Dermis microvascular lymphatic vessel endothelial cell (primary cell): Measurements from ENCODE around the gene POLR3C. TPM values are rescaled to one million over a fixed set of nuclear protein-coding genes. Genes with fewer than 3 reads are reported as not detected.
"Not testable (repeated sequence)": the region's sequence is repeated elsewhere in the genome, so short reads cannot be mapped to it uniquely, and the experiment has no call there.

ENCODE experiments used
- DNase-seq, 2 donors: peaks; one replicate each; pipeline versions ENCODE4 v3.0.0 to v3.0.0-alpha.2; 2010; ENCODE audit warnings: low read depth in 2 of 2
- total RNA-seq: library from RNA; depleted of rRNA; stranded (reverse); fragments of >200 nt; gene quantifications from 2 replicates; pipeline ENCODE4 v1.2.1, GENCODE V29; 2014

The POLR3C gene, protein sequence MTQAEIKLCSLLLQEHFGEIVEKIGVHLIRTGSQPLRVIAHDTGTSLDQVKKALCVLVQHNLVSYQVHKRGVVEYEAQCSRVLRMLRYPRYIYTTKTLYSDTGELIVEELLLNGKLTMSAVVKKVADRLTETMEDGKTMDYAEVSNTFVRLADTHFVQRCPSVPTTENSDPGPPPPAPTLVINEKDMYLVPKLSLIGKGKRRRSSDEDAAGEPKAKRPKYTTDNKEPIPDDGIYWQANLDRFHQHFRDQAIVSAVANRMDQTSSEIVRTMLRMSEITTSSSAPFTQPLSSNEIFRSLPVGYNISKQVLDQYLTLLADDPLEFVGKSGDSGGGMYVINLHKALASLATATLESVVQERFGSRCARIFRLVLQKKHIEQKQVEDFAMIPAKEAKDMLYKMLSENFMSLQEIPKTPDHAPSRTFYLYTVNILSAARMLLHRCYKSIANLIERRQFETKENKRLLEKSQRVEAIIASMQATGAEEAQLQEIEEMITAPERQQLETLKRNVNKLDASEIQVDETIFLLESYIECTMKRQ
- total RNA-seq: 21.2 and 25.7 TPM in 2 replicates

DNA sequence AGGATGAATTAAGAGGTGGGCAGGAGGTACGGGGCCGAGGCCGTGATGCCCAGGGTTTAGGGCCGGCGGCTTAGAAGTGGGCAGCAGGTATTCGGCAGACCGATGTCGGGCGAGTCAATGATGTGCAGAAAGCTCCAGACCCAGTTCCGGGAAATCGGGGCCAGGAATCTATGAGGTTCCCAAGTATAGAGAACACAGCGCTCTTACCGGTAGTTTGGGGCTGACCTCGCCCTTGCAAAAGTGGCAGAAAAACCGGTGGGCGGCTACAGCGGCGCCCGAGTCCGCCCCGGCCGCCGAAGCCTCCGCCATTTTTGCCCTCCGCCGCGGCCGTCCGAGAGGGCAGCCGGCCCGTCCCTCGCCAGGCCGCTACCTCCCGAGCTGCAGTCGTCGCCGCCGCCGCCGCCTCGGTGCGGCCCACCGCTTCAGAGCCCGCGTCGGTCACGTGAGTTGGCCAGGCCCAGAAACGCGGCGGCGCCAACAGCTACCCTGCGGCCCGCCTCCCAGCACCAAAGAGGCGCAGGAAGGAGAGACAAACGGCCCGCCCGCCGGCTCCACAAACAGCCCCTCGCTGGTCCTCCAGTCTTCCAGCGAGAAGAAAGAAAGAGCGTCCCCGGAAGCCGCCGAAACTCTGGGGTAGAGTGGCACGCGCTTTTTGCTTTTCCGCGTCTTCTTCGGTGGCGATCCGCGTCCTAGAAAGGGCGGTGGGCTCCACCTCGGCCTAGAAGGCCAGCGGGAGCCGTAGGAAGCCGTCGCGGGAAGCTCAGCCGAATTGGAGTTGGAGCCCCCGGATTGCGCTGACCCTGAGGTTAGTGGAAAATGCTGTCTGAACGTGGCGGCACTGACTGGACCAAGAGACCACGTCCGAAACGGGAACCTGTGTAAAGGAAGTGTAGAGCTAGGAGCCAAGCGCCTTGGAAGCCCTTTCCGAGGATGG is at the start of gene POLR3C, which contains the start of gene RNF115:
Gene POLR3C, plus strand, starts transcription at position 636 of the 934 bp plus-strand sequence. CDS start 1,577 bp downstream, outside the sequence.
Gene RNF115, minus strand, starts transcription at position 531 of the 934 bp plus-strand sequence. Its CDS starts 222 bp downstream, at position 309.
- DNase-seq: peak; percentile 55 to 94

- no peak for DNase-seq
Observed at GRCh38 chr1:145777357-145778145, 46.4 kb upstream of the POLR3C start.

DNA sequence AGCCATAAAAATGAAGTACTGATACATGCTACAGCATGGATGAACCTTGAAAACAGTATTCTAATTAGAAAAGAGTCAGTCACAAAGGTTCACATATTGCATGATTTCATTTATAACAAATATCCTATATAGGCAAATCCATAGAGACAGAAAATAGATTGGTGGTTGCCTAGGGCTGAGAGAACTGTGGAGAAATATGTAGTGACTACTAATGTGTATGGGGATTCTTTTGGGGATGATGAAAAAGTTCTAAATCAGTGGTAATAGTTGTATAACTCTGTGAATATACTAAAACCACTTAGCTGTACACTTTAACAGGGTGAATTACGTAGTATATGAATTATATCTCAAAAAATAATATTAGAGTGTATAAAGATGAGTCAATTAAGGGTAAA is 45.9 kb upstream of the POLR3C start:
- no peak for DNase-seq

- DNase-seq: peak; percentile 88 to 91
Observed at GRCh38 chr1:145782272-145783099, 41.5 kb upstream of the POLR3C start.

DNA sequence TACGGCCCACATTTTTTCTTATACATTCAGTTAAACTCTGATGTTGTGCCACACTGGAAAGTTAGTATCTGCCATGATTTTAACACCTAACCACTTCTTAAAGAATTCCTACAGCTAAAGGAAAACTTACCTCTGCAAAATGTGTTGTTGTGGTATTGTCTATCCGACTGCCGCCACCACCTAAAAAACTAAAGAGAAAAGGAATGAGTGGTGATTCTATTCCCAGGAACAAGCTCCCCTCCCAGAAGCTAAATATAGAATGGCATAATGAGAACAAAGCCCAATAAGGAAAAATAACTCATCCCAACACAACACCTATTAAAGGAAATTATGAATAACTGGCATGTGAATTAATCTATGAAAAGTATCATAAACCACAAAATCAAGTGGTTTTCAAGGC is 39.6 kb upstream of the POLR3C start:
- peak; percentile 25 to 39 for DNase-seq

GRCh38 chr1:145785547-145785946 is 38.5 kb upstream of the POLR3C start:
- DNase-seq: peak; percentile 29 to 57

DNA sequence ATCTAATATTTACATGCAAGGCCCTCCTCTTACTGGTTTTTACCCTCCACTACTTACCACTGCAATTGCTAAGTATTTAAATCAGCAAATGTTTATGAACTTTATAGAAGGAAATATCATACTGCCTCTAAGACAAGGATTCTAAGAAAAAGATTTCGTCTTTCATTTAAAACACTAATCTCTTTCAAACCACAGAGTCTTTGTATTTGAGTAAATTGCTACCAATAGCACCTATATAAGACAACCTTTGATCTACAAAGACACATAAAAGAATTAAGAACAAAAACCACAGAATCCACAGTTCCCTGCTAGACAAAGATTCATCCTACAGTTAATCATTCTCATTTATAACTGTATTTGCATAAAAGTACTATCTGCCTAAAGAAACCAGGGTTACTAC is 37.7 kb upstream of the POLR3C start:
- DNase-seq: no peak

DNA sequence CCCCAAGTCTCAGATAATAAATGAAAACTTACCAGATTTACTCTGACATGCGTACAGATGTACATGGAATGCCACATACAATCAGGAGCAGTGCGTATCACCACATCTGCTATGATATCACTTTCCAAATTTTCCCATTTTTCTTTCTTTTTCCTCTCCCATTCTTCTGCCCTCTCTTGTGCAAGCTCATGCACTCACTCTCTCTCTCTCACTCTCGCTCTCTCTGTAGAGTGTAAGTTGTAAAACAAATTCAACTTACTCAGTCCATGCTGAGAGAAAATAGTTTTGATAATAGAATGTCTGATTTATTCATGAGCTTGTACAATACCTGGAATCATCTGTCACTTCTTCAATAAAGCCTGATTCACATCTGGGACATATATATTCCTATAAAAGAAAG is 35.4 kb upstream of the POLR3C start:
- no peak for DNase-seq

DNA sequence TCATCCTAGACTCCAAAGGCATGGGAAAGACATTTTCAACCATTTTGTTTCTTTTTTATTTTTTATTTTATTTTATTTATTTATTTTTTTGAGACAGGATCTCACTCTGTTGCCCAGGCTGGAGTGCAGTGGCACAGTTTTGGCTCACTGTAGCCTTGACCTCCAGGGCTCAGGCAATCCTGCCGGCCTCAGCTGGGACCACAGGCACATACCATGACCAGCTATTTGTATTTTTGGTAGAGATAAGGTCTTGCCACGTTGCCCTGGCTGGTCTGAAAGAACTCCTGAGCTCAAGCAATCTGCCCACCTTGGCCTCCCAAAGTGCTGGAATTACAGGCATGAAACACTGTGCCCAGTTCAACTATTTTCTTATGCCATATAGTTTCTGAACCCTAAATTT is 32.1 kb upstream of the POLR3C start:
- DNase-seq: not testable (repeated sequence)

DNA sequence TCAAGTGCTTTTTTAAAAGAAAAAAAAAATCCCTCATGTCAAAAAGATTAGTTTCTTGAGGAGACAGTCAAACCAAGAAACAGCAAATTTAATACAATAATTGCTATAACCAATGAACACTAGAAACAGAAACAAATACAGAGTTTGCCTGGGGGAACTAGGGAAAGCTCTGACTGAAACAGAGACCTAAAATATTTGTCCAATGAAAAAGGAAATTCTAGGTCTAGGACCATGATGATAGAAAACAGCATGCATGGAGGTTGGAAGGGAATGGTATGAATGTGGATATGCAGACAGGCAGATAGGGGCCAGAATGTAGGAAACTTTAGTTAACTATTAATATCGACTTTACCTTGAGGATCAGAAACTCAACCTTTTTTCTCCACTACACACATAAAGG is 31.5 kb upstream of the POLR3C start:
- DNase-seq: no peak

DNA sequence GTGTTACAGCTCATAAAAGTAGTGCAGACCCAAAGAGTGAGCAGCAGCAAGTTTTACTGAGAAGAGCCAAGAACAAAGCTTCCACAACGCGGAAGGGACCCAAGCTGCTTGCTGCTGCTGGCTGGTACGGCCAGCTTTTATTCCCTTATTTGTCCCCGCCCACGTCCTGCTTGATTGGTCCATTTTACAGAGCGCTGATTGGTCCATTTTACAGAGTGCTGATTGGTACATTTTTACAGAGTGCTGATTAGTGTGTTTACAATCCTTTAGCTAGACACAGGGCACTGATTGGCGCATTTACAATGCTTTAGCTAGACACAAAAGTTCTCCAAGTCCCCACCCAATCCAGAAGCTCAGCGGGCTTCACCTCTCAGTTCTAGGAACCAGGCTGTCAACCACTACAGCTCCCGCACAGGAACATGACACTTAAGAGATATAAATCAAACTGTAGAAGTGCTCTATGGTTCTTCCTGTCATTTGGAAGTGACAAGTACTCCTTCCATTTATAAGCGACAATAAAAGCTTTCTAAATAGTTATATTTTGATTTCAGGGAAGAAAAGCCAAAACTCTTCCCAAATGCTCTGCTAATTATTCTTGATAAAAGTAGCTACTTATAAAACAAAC is 28.6 kb upstream of the POLR3C start:
- no peak for DNase-seq

- DNase-seq: no peak
Observed at GRCh38 chr1:145796753-145797152, 27.2 kb upstream of the POLR3C start.

DNA sequence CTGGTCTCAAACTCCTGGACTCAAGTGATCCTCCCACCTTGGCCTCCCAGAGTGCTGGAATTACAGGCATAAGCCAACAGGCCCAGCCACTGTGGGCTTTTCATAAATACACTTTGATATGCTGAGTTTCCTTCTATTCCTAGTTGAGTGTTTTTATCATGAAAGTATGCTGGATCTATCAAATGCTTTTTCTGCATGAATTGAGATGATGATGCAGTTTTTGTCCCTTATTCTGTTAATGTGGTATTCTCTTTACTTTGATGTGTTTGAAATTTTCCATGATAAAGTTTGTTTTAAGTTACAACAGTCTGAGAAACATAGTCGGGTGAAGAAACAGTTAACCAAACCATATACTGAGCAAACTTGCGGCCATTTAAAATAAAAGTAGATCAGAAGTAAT is 24.2 kb upstream of the POLR3C start:
- no peak for DNase-seq

DNA sequence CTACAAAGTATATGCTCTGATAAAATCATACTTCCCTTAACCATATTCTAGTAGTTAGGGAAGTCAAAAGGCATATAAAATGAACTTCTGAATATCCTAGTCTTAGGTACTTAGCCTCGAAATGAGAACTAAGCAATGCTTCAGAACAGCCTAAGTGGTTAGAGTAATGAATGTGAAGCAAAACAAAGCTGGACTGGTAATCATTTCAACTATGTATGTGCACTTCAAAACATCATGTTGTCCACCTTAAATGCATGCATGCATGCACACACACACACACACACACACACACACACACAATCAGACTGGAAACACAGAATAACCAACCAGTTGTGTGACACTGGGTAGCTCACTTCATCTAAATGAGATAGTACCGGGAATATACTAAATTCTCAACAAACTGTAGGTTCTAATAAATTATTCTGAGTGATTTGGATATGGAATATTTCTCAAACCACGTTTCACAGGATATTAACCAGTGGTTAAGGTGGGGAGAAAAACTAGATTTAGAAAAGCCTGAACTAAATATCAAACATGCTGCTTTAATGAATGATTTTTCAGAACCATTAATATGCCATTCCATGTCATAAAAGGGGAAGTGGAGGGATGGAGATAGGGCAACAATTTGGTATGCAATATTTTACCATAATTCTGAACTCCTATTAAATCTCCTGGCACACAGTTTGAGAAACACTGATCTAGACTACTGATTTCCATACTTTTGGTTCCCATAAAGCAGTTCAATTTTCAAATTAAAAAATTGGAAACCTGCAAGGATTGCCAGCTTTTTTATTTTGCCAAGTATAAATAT is 19.6 kb upstream of the POLR3C start:
- DNase-seq: no peak

DNA sequence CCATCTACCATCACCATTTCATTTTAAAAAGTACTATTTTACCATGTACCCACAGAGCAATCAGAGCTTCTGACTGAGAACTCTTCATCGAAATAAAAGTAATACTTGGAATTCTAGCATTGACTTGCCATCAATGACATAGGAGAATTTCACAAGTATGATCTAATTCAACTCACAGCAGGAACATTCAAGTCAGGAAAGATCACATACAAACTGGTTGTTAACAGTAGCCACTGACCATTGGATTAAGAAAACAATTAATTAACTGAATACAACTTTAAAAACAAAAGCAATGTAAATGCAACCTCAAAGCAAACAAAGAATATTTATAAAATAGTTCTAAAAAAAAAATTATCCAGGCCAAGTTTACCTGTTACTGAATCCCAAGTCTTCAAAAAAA is 18.9 kb upstream of the POLR3C start:
- no peak for DNase-seq

DNA sequence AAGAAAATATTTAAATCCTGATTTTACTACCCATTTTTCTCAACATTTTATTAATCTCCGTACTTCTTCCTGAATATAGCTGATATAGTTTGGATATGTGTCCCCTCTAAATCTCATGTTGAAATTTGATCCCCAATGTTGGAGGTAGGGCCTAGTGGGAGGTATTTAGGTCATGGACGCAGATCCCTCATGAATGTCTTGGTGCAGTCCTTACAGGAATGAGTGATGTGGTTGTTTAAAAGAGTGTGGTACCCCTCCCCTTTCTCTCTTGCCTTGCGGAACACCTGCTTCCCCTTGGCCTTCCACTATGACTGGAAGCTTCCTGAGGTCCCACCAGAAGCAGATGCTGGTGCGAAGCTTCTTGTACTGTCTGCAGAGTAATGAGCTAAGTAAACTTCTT is 17.6 kb upstream of the POLR3C start:
- DNase-seq: no peak

DNA sequence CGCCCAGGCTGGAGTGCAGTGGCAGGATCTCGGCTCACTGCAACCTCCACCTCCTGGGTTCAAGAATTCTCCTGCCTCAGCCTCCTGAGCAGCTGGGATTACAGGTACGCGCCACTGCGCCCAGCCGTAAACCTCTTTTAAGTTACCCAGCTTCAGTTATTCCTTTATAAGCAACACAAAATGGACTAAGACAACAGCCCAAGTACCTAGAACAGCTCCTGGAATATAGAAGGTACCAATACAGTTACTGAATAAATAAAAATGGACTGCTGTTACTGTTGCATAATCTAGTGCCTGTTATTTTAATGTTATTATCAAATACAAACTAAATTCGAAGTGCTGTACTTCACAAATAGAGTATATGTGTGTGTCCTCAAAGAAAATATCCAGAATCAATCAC is 17.2 kb upstream of the POLR3C start:
- no peak for DNase-seq

- DNase-seq: not testable (repeated sequence)
Observed at GRCh38 chr1:145812977-145813810, 10.8 kb upstream of the POLR3C start.
